BE2C (cell line): ENCODE measurements around the gene LYZL2.
"Not testable (repeated sequence)": the region's sequence is repeated elsewhere in the genome, so short reads cannot be mapped to it uniquely, and the experiment has no call there.

Source experiments
- DNase-seq: peaks from one replicate; pipeline ENCODE4 v3.0.0-alpha.2; 2020
- H3K27me3 ChIP-seq: fragments of 250-450 bp; sonication (Bioruptor Pico); 2 replicates; pipeline ENCODE4 v1.5.1; 2020; ENCODE audit warnings: mild to moderate bottlenecking
- H3K36me3 ChIP-seq: fragments of 250-450 bp; sonication (Bioruptor Pico); 2 replicates; pipeline ENCODE4 v1.5.1; 2020; ENCODE audit warnings: mild to moderate bottlenecking
- H3K4me1 ChIP-seq: fragments of 250-450 bp; sonication (Bioruptor Pico); 2 replicates; pipeline ENCODE4 v1.5.1; 2020
- H3K4me3 ChIP-seq: 2 replicates; pipeline ENCODE4 v1.5.1; 2011; ENCODE audit warnings: low read depth, low read length
- H3K9me3 ChIP-seq: fragments of 250-450 bp; sonication (Bioruptor Pico); 2 replicates; pipeline ENCODE4 v1.5.1; 2020
- TF ChIP-seq, protein P1 (sequence below): IDR thresholded peaks from 2 replicates; pipeline ENCODE4 v1.5.1; 2012; ENCODE audit warnings: mild to moderate bottlenecking, low read depth, low read length

LYZL2 gene

GRCh38 chr10:30594077-30594476 is 35.5 kb downstream of the LYZL2 start:
- no peaks in the 10 kb centered on the region for H3K27me3 ChIP-seq
- H3K36me3 ChIP-seq = no peaks in the 10 kb centered on the region
- H3K4me1 ChIP-seq = no peaks in the 10 kb centered on the region
- H3K4me3 ChIP-seq = no peak overlapping the region
- H3K9me3 ChIP-seq = no peaks in the 10 kb centered on the region
- no peak for DNase-seq
- TF ChIP-seq, protein P1, sequence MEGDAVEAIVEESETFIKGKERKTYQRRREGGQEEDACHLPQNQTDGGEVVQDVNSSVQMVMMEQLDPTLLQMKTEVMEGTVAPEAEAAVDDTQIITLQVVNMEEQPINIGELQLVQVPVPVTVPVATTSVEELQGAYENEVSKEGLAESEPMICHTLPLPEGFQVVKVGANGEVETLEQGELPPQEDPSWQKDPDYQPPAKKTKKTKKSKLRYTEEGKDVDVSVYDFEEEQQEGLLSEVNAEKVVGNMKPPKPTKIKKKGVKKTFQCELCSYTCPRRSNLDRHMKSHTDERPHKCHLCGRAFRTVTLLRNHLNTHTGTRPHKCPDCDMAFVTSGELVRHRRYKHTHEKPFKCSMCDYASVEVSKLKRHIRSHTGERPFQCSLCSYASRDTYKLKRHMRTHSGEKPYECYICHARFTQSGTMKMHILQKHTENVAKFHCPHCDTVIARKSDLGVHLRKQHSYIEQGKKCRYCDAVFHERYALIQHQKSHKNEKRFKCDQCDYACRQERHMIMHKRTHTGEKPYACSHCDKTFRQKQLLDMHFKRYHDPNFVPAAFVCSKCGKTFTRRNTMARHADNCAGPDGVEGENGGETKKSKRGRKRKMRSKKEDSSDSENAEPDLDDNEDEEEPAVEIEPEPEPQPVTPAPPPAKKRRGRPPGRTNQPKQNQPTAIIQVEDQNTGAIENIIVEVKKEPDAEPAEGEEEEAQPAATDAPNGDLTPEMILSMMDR = no peak

DNA sequence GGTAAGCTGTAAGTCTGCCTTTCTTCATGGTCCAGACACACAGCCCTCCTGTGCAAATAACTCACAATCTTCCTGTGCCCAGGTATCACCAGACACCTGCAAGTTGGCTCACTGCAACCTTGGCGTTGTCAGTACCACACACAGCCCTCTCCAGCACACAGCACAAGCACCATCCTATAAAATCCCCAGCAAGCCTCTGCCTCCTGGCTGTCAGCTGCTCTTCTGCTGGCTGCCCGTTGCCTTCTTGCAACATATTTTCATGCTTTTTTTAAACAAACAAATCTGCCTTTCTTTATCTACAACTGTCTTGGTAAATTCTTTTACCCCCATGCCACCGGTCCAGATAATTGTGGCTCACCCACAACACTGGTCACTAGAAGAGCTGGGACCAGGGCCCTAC is 36.8 kb downstream of the LYZL2 start:
- H3K4me3 ChIP-seq, H3K36me3 ChIP-seq, H3K9me3 ChIP-seq, DNase-seq, H3K4me1 ChIP-seq, H3K27me3 ChIP-seq: not testable (repeated sequence)

- TF ChIP-seq, protein P1 = peak; percentile 69
- no peaks in the 10 kb centered on the region for H3K36me3 ChIP-seq
- peak; percentile 21 for DNase-seq
Measured at GRCh38 chr10:30591249-30591670, 38.3 kb downstream of the LYZL2 start.

DNA sequence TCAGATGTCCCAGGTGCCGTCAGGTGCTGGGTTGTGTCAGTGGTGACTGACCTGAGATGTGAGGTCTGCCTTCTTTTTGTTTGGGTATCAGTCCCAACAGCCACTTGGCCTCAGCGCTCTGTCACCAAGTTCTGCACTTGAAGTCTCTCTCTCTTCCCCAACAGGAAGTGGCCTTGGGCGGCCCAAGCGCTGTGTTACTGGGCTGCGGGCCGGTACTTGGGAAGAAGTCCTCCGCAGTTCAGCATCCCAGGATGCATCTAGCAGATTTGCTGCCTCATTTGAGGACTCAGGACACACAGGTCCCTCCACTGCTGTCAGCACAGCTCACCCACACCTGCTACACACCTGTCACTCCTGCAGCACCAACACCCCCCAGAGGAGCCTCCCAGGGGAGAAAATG is 40.1 kb downstream of the LYZL2 start:
- H3K27me3 ChIP-seq = no peaks in the 10 kb centered on the region
- no peaks in the 10 kb centered on the region for H3K9me3 ChIP-seq
- TF ChIP-seq, protein P1 = no peak
- H3K36me3 ChIP-seq = no peaks in the 10 kb centered on the region
- no peaks in the 10 kb centered on the region for H3K4me1 ChIP-seq
- DNase-seq = no peak
- H3K4me3 ChIP-seq = no peak overlapping the region

More at GRCh38 chr10:30591249-30591670, 38.3 kb downstream of the LYZL2 start:
- Histone ChIP-seq H3K9me3 (no peaks in the 10 kb centered on the region), H3K4me3 (no peak overlapping the region), H3K4me1 (no peaks in the 10 kb centered on the region), H3K27me3 (no peaks in the 10 kb centered on the region)

GRCh38 chr10:30587522-30588031 is 42.0 kb downstream of the LYZL2 start:
- Histone ChIP-seq H3K4me3 (no peak overlapping the region), H3K36me3 (no peaks in the 10 kb centered on the region), H3K9me3 (no peaks in the 10 kb centered on the region), H3K27me3 (no peaks in the 10 kb centered on the region), H3K4me1 (no peaks in the 10 kb centered on the region)
- no peak for DNase-seq
- TF ChIP-seq, protein P1 = no peak

GRCh38 chr10:30586828-30587227 is 42.7 kb downstream of the LYZL2 start:
- Histone ChIP-seq H3K9me3 (no peaks in the 10 kb centered on the region), H3K4me1 (no peaks in the 10 kb centered on the region), H3K27me3 (no peaks in the 10 kb centered on the region), H3K36me3 (no peaks in the 10 kb centered on the region), H3K4me3 (no peak overlapping the region)
- DNase-seq = no peak
- TF ChIP-seq, protein P1 = no peak
